ENCODE data around the gene CROCC.

Gene CROCC

DNA sequence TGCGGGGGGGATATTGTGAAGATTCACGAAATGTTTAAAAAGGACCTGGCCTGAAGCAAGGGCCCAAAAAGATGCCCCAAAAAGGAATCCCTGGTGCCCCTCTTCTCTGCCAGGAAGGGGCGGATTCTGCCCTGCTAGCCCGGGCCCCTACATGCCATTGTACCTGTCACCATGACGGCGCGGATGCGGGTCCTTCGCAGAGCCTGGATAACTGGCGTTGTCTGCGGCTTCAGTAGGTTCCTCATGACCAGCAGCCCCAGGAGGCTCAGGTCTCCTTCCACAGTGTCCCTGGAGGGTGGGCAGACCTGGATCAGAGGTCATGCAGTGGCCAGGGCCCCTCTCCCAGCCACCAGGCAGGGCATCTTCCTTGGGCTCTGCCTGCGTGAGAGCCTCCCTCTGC, 69.8 kb downstream of the CROCC start:
- no peak for DNase-seq

DNA sequence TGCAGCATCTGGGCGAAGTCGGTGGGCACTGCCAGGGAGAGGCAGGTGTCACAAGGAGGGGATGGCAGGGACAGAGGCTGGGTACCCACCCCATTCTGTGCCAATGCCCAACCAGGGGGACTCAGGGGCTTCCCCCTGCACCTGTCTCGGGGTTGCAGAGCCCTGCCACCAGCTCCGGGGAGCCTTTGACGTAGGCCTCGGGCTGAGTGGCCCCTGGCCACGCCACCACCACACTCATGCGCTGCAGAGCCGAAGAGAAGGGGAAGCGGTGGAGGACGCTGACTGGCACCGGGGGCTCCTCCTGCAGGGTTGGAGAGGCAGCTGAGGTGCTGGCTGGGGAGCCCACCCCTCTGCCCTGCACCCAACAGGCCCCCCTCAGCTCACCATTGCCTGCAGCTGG, 70.4 kb downstream of the CROCC start:
- DNase-seq = no peak

DNA sequence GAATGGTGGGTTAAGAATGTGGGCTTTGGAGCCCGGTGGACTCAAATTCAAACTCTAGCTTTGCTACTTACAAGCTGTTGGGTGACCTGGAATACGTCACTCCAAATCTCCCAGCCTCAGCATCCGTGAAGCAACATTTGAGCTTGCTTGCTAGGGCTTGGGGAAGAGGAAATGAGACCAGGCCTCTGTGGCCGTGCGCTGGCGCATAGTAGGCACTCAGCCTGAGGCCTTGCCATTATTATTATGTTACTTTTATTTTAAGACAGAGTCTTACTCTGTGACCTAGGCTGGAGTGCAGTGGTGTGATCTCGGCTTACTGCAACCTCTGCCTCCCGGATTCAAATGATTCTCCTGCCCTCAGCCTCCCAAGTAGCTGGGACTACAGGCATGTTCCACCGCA, 70.9 kb downstream of the CROCC start:
- DNase-seq = no peak

DNA sequence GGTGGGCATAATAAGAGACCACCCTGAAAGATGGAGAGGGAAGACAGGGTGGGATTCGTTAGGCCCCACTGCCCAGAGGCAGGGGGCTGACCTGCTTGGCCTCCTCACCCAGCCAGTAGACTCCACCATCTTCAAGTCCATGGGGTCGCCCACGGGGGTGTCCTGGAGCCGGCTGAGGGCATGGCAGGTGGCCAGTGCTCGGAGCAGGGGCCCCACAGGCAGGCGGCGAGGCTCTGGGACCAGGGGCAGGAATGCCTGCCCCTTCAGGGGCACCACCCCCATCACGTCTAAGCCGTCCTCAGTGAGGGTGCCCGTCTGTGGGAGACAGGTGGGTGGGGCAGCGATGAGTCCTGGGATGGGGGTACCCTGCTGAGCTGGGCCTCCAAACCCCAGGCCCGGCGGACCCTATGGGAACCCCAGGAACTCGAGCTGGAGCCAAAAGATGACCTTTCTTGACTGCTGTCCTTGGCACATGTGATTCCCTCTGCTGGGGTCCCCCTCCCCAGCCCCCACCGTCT, 71.8 kb downstream of the CROCC start:
- DNase-seq = no peak

DNA sequence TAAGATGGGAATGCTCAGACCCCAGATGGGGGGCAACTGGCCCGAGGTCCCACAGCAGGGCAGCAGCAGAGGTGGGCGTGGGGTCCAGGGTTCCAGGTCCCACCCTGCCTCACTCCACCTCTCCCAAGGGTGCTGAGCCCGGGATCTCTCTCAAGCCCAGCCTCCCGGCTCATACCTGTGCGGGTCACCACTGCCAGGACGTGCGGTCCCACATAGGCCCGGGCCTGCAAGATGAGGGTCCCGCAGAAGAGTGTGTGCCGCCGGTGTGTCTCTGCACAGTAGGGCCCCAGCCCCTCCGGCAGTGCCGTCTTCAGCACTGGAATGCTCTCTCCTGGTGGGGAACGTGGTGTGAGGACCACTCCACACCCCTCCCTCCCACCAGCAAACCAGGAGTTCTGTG, 75.1 kb downstream of the CROCC start:
- no peak for DNase-seq

DNA sequence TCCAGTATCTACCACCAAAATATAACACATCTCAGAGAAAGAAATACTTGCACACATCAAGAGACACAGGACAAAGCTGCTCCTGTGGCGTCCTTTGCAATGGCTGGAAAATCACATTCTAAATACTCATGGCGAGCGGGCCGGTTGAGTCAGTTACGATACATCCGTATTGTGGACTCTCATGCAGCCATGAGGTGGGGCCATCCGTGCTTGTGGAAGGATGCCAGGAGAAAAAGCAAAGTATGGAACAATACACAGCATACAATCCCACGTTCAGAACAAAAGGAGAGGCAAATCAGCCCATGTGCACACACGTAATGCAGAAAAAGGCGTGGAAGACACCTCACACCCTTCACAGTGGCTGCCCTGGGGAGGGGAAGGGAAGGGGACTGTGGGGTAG, 76.9 kb downstream of the CROCC start:
- no peak for DNase-seq

DNA sequence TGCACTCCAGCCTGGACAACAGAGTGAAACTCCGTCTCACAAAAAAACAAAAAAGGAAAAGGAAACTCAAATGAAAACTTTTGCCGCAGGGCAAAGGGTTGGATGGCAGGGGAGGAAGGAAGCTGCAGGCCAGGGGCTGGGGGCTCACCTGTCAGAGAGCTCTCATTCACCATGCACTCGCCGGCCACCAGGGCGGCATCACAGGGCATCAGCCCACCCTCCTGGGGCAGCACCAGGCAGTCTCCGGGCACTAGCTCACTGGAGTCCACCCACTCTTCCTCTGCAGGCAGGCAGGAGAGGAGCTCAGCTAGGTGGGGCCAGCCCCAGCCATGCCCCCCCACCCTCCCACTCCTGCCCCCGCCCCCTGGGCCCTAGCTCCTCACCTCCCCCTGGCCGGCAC, 78.1 kb downstream of the CROCC start:
- no peak for DNase-seq

DNA sequence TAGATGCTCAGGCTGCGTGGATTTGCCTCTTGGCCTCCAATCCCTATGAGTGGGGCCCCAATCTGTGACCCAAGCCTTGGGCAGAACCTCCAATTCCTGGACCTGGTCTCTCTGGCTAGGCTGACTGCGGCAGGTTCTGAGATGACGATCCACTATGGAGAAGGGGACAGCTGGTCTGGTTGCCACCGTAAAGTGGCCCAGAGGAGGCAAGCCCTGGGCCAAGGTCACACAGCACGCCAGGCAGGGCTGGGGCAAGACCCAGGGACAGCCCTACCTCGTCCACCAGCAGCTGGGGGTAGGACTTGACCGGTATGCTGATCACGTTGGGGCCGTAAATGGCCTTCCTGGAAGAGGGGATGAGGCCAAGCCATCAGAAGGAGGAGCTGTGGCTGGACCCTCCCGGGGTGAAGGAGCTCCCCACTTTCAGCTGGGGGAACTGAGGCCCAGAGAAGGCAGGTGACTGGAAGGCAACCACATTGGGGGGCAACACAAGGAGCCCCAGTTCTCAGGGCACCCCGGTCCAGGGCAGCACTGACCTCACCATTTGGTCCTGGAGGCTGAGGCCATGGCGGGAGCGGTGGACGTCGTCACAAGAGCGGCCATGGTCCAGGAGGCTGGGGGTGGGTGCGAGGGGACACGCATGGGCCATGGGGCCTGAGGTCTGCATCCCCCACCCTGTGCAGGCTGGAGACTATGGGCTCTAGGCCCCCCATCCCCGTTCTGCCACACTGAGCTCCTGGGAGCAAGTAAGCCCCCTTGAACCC, 80.2 kb downstream of the CROCC start:
- DNase-seq = no peak

DNA sequence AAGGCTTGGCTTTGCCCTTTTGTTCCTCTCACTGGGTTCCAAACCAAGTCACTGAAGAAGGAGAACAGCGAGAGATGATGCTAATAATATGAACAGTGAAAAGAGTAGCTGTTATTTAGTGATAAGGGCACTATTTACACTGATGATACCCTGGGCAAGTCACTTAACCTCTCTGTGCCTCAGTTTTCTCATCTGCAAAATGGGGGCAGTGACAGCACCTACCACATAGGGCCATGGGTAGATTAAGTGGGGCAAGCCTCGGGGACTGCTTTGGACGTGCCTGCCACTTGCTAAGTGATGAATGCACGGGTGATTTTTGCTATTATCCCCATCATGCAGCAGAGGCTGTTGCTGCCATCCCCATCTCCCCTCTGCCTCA, 80.8 kb downstream of the CROCC start:
- DNase-seq = no peak

DNA sequence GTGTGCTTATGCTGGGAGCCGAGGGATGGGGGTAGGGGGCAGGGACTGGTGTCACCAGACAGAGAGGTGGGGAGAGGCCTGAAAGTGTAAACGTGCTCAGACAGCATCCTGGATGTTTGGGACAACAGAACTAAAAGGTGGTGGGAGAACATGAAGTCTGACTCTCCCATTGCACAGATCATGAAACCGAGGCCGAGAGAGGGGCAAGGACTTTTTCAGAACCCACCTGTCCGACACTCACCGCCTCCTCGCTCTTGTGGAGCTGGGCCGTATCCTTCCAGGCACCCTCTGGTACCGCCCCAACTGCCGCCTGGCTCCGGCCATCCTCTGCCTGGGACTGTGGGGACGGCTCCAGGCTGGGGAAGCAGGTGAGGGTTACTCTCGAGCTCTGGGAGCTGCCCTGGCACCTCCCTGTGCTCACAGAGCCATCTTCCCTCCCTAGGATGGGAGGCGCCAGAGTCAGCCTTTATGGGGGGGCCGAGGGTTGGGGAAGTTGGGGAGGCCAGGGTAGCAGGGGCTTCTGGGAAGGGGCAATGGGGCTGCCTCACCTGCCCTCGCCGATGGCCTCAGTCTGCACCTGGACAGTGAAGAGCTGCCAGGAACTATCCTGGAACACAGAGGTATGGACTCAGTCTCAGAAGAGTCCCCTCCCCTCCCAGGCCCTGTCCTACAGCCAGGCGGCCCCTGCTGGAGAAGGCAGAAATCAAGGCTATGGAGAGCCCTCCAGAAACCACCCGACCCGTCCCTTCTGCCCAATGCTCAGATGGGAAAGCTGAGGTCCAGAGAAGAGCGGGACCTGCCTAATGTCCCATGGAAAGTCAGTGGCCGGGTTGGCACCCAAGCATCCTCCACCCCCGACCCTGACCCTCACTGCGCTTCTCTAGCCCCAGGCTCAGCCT, 83.0 kb downstream of the CROCC start:
- DNase-seq = no peak

DNA sequence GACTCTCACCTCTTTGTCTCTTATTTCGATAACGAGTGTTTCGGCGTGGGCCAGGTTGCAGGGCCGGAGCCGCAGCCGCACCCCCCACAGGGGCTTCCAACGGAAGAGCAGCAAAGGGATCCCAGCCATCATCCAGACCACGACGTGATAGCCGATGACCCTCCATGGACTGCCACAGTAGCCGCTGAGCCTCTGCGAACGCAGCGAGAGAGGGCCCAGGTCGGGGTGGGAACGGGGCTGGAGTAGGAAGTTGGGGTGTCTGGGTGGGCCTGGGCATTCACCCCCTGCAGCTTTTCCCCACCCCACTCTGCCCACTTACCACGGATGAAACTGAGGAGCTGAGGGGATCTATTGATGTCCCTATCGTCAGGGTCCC, 83.6 kb downstream of the CROCC start:
- DNase-seq = no peak

DNA sequence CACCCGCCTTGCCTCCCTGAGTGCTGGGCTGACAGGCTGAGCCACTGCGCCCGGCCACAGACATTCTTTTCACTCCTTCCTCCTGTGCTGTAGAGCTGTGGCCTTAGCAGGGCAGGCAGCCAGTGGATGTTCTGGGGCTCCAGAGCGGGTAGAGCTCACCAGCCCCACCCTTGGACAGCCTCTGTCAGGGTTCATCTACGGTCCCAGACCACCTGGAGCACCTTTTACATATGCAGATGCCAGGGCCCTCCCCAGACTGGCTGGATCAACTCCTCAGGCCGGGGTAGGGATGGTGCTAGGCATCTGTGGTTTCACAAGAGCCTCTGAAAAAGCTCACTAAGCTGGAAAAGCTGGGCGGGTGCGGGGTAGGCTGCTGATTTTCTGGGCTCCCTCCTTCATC, 85.4 kb downstream of the CROCC start:
- no peak for DNase-seq

DNA sequence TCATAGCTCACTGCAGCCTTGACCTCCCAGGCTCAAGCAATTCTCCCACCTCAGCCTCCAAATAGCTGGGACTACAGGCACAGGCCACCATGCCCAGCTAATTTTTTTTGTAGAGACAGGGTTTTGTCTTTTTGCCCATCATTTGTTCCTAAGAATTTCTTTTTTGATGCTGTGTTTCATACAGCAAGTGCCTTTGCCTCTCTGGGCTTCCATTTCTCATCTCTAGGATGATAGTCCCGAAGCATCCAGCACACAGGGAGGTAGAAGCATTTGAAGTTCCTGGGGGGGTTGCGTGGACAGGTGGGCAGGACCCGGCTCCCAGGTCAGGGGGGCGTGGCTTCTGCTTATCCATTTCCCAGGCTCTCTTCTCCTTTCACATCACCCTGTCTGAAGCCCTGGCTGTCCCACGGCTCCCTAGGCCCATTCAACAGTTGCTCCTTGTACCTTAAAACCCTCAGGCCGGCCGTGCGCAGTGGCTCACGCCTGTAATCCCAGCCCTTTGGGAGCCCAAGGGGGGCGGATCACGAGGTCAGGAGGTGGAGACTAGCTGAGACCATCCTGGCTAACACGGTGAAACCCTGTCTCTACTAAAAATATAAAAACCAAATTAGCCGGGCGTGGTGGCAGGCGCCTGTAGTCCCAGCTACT, 86.6 kb downstream of the CROCC start:
- no peak for DNase-seq

DNA sequence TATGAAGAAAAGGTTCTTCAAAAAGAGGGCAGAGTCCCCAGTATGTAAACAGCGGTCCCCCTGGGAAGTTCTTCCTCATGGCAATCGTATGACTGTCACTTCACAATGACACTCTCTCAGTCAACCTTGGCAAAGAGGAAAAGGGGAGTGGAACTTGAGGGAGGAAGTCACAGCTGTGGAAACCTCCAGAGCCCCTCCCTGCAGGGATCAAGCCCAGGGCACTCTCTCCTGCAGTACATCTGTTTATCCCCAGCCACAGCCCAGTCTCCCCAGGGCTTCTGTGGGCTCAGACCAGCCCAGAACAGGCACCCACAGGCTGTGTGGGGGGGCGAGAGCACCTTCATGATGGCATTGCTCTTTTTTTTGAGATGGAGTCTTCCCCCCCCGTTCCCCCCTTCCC, 88.0 kb downstream of the CROCC start:
- DNase-seq = no peak

DNA sequence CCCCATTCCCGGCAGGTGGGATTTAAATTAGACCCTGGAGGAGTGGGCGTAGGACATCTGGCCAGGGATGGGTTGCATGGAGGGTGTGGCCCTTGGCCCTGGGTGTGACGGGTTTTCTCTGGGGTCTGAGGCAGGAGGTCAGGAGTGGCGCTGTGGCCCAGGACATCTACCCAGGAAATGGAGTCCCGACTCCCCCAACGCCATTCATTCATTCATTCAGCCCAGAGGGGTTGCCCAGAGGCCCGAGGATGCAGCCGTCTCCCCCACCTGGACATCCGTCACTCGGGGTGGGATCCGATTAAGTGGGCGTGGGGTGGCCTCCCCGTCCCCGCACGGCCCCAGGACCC, 89.3 kb downstream of the CROCC start:
- no peak for DNase-seq

DNA sequence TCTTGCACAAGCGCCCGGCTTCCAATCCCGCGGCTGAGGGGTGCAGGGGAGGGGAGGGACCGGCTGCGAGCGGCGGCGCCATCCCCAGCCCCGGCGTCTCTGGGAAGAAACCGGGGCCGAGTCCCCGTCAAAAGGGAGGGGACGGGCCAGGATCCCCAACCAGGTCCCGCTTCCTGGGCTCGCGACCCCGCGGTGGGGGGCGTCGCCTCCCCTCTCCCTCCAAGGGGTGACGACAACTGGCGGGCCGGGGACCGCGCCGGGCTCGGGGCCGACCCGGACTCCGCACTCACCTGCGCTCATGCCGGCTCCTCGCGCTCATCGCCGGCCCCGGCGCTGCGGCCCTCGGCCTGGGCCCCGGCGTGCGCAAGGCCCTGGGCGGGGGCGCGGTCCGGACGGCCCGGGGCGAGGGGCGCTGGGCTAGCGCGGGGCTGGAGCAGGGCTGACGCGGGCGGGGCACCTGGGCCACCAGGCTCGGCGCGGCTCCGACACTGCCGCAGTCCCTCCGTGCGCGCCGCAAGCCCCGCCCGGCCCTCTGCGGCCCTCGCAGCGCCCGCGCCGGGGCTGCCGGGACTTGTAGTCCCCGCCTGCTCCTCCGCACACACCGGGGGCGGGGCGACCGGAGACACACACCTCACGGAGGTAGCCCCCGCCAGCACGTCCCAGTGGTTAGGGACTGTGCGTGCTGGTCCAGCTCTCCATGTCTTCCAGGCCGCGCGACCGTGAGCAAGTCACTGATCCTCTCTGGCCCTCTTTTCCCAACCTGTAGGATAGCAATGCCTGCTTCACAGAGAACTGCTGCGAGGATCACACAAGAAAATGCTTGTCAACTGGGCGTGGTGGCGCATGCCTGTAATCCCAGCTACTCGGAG, 89.9 kb downstream of the CROCC start, which contains the start of gene ATP13A2:
ATP13A2 (minus strand) TSS at position 490 of the 869 bp plus-strand sequence; CDS start at position 300, 190 bp downstream.
- peak; percentile 74 for DNase-seq

DNA sequence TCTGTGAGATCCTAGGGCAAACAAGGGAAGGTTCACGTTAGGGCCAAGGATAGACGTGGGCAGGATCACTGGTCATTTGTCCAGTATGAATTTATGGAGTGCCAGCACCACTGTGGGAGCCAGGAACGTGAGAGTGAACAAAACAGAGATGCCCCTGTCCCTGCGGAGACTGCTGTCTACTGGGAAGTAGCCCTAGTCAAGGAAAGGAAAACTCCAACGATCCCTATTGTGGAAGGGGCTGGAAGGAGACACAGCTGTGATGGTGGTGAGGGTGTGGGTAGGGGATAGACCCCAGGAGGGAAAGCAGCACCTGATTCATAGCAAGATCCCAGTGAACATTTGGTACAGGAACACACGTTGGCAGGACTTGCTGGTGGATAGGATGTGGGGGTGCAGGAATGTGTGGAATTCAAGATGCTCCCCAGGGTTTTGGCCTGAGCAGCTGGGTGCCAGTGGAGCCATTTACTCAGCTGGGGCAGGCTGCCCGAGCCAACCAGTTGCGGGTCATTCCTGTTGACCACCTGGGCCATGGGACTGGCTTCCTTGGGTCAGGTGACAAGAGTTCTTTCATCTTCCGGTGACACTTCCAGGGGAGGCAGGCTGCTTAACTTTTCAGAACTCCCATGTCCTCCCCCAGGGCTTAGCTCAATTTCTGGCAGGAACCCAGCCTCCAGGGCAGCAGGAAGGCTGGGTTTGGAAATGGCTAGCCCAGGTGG, 91.2 kb downstream of the CROCC start:
- no peak for DNase-seq

DNA sequence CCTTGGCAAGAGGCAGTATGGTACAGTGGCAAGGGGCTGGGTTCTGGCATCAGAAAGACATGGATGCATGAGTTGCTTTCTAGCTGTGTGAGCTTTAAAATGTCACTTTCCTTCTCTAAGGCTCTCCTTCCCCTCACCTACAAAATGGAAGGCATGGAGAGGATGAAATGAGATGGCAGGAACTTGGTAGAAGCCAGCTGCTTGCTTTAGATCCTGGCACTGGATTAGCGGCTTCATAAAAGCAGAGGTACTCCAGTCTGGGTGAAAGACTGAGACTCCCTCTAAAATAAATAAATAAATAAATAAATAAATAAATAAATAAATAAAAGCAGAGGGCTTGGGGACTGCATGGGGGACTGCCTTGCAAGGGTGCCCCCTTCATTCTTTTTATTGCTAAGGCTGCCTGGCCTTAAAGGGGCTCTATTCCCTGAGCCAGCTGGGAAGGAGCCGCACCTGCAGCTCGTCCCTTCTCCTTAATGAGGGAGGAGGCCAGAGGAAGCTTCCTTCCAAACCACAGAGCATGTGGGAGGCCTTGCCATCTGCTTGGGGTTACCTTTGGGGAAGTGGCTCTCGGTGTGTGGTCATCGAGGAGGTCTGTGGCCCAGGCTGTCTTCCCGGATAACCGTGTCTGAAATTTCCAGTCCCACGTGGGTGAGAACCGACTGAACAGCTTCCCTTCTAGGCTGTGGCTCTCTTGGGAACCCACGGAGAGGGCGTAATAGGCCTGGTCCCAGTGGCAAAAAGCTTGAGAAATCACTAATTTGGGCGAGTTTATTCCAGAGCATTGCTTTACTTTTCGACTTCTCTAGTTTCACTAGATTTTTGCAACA, 92.0 kb downstream of the CROCC start:
- DNase-seq = no peak

DNA sequence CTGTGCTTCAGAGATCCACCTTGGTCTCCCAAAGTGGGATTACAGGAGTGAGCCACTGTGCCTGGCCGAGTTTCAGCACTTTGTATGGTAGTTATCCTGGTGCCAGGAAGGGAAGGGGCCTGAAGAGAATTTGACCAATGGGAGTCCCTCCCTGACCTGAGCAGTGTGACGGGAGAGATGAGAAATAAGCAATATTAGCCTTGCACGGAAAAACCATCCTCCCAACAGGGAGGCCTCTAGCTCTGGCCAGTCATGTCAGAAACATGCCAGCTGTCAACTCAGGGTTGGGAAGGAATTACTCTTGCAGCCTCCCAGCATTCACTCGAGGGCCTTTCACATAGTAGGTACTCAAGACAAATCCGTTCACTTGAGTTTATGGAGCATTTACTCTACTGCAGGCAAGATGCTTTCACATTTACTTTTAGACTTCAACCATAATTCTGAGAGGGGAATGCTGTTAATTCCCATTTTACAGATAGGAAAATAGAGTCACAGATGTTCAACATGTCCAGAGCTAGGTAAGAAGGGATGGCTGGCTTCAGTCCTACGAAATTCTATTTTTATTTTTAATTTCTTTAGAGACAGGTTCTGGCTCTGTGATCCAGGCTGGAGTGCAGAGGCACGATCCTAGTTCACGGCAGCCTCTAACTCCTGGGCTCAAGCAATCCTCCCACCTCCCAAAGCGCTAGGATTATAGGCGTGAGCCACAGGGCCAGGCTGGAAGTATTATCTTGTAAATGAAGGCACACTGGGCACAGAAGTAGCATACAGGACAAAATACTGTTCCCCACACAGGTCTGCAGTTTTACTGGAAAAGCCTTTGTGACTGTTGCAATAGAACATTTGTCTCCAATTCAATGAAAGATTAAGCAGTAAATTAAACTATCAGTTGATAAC, 93.2 kb downstream of the CROCC start:
- DNase-seq = no peak

DNA sequence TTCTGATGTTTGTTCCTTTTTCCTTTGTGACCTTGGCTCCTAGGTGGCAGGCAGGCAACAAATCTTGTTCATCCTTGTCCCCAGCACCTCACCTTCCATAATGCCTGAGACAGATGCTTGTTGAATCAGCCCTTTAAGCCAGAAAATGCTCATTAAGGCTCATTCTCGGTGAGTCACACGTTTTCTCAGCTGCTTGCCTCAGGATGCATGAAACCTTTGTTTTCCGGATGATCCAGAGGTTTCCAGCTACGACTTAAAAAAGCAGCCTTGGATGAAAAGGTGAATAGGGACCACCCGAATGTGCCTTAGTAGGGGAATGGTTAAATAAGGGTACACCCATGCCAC, 94.6 kb downstream of the CROCC start:
- no peak for DNase-seq

Measured in activated CD4-positive, alpha-beta T cell treated with anti-CD3 and anti-CD28 coated beads for 1 hour (primary cell).